ENCODE measurements around the gene ABCA13.

- TF ChIP-seq ZNF324 (tag by site-specific recombination; IDR thresholded peaks at IDR 0.05) (no peak), TCF7L2 (IDR thresholded peaks at IDR 0.05; ENCODE audit: borderline replicate concordance, low read depth, low read length) (no peak)
- TF ChIP-seq, protein P1, sequence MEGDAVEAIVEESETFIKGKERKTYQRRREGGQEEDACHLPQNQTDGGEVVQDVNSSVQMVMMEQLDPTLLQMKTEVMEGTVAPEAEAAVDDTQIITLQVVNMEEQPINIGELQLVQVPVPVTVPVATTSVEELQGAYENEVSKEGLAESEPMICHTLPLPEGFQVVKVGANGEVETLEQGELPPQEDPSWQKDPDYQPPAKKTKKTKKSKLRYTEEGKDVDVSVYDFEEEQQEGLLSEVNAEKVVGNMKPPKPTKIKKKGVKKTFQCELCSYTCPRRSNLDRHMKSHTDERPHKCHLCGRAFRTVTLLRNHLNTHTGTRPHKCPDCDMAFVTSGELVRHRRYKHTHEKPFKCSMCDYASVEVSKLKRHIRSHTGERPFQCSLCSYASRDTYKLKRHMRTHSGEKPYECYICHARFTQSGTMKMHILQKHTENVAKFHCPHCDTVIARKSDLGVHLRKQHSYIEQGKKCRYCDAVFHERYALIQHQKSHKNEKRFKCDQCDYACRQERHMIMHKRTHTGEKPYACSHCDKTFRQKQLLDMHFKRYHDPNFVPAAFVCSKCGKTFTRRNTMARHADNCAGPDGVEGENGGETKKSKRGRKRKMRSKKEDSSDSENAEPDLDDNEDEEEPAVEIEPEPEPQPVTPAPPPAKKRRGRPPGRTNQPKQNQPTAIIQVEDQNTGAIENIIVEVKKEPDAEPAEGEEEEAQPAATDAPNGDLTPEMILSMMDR (tag by site-specific recombination; IDR thresholded peaks at IDR 0.05) = no peak
These were observed 439.4 kb downstream of the ABCA13 start for GRCh38 chr7:48610705-48611104.
